K562 (cell line): ENCODE measurements around the gene NONO. TPM values are rescaled to one million over a fixed set of nuclear protein-coding genes. Genes with fewer than 3 reads are reported as not detected.

ENCODE experiments used
- polyA plus RNA-seq, 8 experiments: library from polyadenylated mRNA; depleted of rRNA in 4 of 8; stranded (reverse) in 5 of 8; unstranded in 3 of 8; fragments of >200 nt; fragmentation: Nextera tagmentation in 2 of 8; fragmentation: Illumina TruSeq in 1 of 8; extraction: Ambion mirVana in 2 of 8; extraction: Trizol in 1 of 8; gene quantifications; 2 replicates each; pipeline versions ENCODE4 v1.2.1 to v1.2.3, GENCODE V29; 2011 to 2014; ENCODE audit warnings: inconsistent platforms in 1 of 8, missing spikeins in 1 of 8
- total RNA-seq, 7 experiments: library from RNA; depleted of rRNA in 6 of 7; stranded (reverse); fragments of >200 nt in 6 of 7; fragmentation: Illumina TruSeq in 2 of 7; extraction: Trizol in 2 of 7; gene quantifications; 2 replicates each; pipeline versions ENCODE4 v1.2.1 to v1.2.3, GENCODE V29; 2011 to 2021; ENCODE audit warnings: low replicate concordance in 1 of 7

Gene NONO
- total and polyA plus RNA-seq, 9 of the 15 experiments (the other 6 are each of a cell fraction or from before 2014, with no cell fraction given), result 333 to 651 (median 451) TPM

Other genes starting within 250 kb of the NONO start
Only the 7 nearest of the 11 such genes appear.
- 5.5 and 7.5 TPM in 2 replicates for gene IL2RG, start 172.1 kb upstream of the NONO start, total RNA-seq (2014; rRNA removed)
- gene IL2RG, start 172.1 kb upstream of the NONO start, total RNA-seq (2014; rRNA removed; fragmentation: Illumina TruSeq; extraction: Trizol), result 9.7 and 11.4 TPM in 2 replicates
- 6.1 and 7.5 TPM in 2 replicates for gene IL2RG, start 172.1 kb upstream of the NONO start, total RNA-seq (2015; rRNA removed; fragmentation: Illumina TruSeq; extraction: Trizol)
- gene IL2RG, start 172.1 kb upstream of the NONO start, total RNA-seq (2021), result 18.0 and 19.7 TPM in 2 replicates
- gene IL2RG, start 172.1 kb upstream of the NONO start, polyA plus RNA-seq (2011; rRNA removed), result 43.0 and 55.4 TPM in 2 replicates
- gene IL2RG, start 172.1 kb upstream of the NONO start, polyA plus RNA-seq (2014; fragmentation: Illumina TruSeq; extraction: Trizol), result 45.8 and 52.7 TPM in 2 replicates
- gene IL2RG, start 172.1 kb upstream of the NONO start, polyA plus RNA-seq (2014; fragmentation: Nextera tagmentation; extraction: Ambion mirVana), result 10 to 100 TPM; 17.4 to 27.4 TPM
- gene IL2RG, start 172.1 kb upstream of the NONO start, polyA plus RNA-seq (2014; rRNA removed), result 23.9 and 25.8 TPM in 2 replicates
- 18.4 and 23.1 TPM in 2 replicates for gene MED12, start 165.0 kb upstream of the NONO start, total RNA-seq (2014; rRNA removed)
- gene MED12, start 165.0 kb upstream of the NONO start, total RNA-seq (2014; rRNA removed; fragmentation: Illumina TruSeq; extraction: Trizol), result 7.7 and 8.6 TPM in 2 replicates
- gene MED12, start 165.0 kb upstream of the NONO start, total RNA-seq (2015; rRNA removed; fragmentation: Illumina TruSeq; extraction: Trizol), result 7.7 and 10.3 TPM in 2 replicates
- 47.3 and 49.7 TPM in 2 replicates for gene MED12, start 165.0 kb upstream of the NONO start, total RNA-seq (2021)
- 8.5 and 19.1 TPM in 2 replicates for gene MED12, start 165.0 kb upstream of the NONO start, polyA plus RNA-seq (2011; rRNA removed)
- 26.7 and 31.0 TPM in 2 replicates for gene MED12, start 165.0 kb upstream of the NONO start, polyA plus RNA-seq (2014; fragmentation: Illumina TruSeq; extraction: Trizol)
- gene MED12, start 165.0 kb upstream of the NONO start, polyA plus RNA-seq (2014; fragmentation: Nextera tagmentation; extraction: Ambion mirVana), result 1 to 10 TPM; 1.6 to 2.8 TPM
- 15.6 and 17.7 TPM in 2 replicates for gene MED12, start 165.0 kb upstream of the NONO start, polyA plus RNA-seq (2014; rRNA removed)
- gene NLGN3, start 138.8 kb upstream of the NONO start, total RNA-seq (2014; rRNA removed), result 0.05 and 0.12 TPM in 2 replicates
- 0.22 TPM in 2 replicates for gene NLGN3, start 138.8 kb upstream of the NONO start, total RNA-seq (2014; rRNA removed; fragmentation: Illumina TruSeq; extraction: Trizol)
- gene NLGN3, start 138.8 kb upstream of the NONO start, total RNA-seq (2015; rRNA removed; fragmentation: Illumina TruSeq; extraction: Trizol), result 0.23 and 0.25 TPM in 2 replicates
- gene NLGN3, start 138.8 kb upstream of the NONO start, total RNA-seq (2021), result 0.69 TPM in 2 replicates
- gene NLGN3, start 138.8 kb upstream of the NONO start, polyA plus RNA-seq (2011; rRNA removed), result 0.40 and 0.79 TPM in 2 replicates
- gene NLGN3, start 138.8 kb upstream of the NONO start, polyA plus RNA-seq (2014; fragmentation: Illumina TruSeq; extraction: Trizol), result 0.65 and 0.80 TPM in 2 replicates
- gene NLGN3, start 138.8 kb upstream of the NONO start, polyA plus RNA-seq (2014; fragmentation: Nextera tagmentation; extraction: Ambion mirVana), result under 1 TPM; 0.03 to 0.11 TPM
- gene NLGN3, start 138.8 kb upstream of the NONO start, polyA plus RNA-seq (2014; rRNA removed), result 0.81 and 0.86 TPM in 2 replicates
- not detected in 2 replicates for gene GJB1, start 60.4 kb upstream of the NONO start, total RNA-seq (2014; rRNA removed)
- not detected in 2 replicates for gene GJB1, start 60.4 kb upstream of the NONO start, total RNA-seq (2014; rRNA removed; fragmentation: Illumina TruSeq; extraction: Trizol)
- not detected in 2 replicates for gene GJB1, start 60.4 kb upstream of the NONO start, total RNA-seq (2015; rRNA removed; fragmentation: Illumina TruSeq; extraction: Trizol)
- 0.11 TPM in 1 of 2 replicates, not detected in the other for gene GJB1, start 60.4 kb upstream of the NONO start, total RNA-seq (2021)
- not detected in 2 replicates for gene GJB1, start 60.4 kb upstream of the NONO start, polyA plus RNA-seq (2011; rRNA removed)
- not detected in 2 replicates for gene GJB1, start 60.4 kb upstream of the NONO start, polyA plus RNA-seq (2014; fragmentation: Illumina TruSeq; extraction: Trizol)
- gene GJB1, start 60.4 kb upstream of the NONO start, polyA plus RNA-seq (2014; fragmentation: Nextera tagmentation; extraction: Ambion mirVana), result not detected
- not detected in 2 replicates for gene GJB1, start 60.4 kb upstream of the NONO start, polyA plus RNA-seq (2014; rRNA removed)
- gene ZMYM3, start 29.5 kb upstream of the NONO start, total RNA-seq (2014; rRNA removed), result 14.9 and 18.7 TPM in 2 replicates
- gene ZMYM3, start 29.5 kb upstream of the NONO start, total RNA-seq (2014; rRNA removed; fragmentation: Illumina TruSeq; extraction: Trizol), result 12.3 and 14.3 TPM in 2 replicates
- 17.7 and 20.0 TPM in 2 replicates for gene ZMYM3, start 29.5 kb upstream of the NONO start, total RNA-seq (2015; rRNA removed; fragmentation: Illumina TruSeq; extraction: Trizol)
- gene ZMYM3, start 29.5 kb upstream of the NONO start, total RNA-seq (2021), result 34.6 and 36.3 TPM in 2 replicates
- 16.8 and 27.4 TPM in 2 replicates for gene ZMYM3, start 29.5 kb upstream of the NONO start, polyA plus RNA-seq (2011; rRNA removed)
- gene ZMYM3, start 29.5 kb upstream of the NONO start, polyA plus RNA-seq (2014; fragmentation: Illumina TruSeq; extraction: Trizol), result 29.2 and 34.4 TPM in 2 replicates
- 1 to 10 TPM; 4.3 to 5.1 TPM for gene ZMYM3, start 29.5 kb upstream of the NONO start, polyA plus RNA-seq (2014; fragmentation: Nextera tagmentation; extraction: Ambion mirVana)
- 21.1 and 23.6 TPM in 2 replicates for gene ZMYM3, start 29.5 kb upstream of the NONO start, polyA plus RNA-seq (2014; rRNA removed)
- 0.98 and 4.0 TPM in 2 replicates for gene ITGB1BP2, start 18.1 kb downstream of the NONO start, total RNA-seq (2014; rRNA removed)
- gene ITGB1BP2, start 18.1 kb downstream of the NONO start, total RNA-seq (2014; rRNA removed; fragmentation: Illumina TruSeq; extraction: Trizol), result 1.4 and 1.9 TPM in 2 replicates
- gene ITGB1BP2, start 18.1 kb downstream of the NONO start, total RNA-seq (2015; rRNA removed; fragmentation: Illumina TruSeq; extraction: Trizol), result 1.9 and 2.0 TPM in 2 replicates
- 1.8 and 2.6 TPM in 2 replicates for gene ITGB1BP2, start 18.1 kb downstream of the NONO start, total RNA-seq (2021)
- gene ITGB1BP2, start 18.1 kb downstream of the NONO start, polyA plus RNA-seq (2011; rRNA removed), result 2.6 TPM in 2 replicates
- 1.1 and 1.6 TPM in 2 replicates for gene ITGB1BP2, start 18.1 kb downstream of the NONO start, polyA plus RNA-seq (2014; fragmentation: Illumina TruSeq; extraction: Trizol)
- 1 to 10 TPM; 1.6 to 1.9 TPM for gene ITGB1BP2, start 18.1 kb downstream of the NONO start, polyA plus RNA-seq (2014; fragmentation: Nextera tagmentation; extraction: Ambion mirVana)
- gene ITGB1BP2, start 18.1 kb downstream of the NONO start, polyA plus RNA-seq (2014; rRNA removed), result 2.1 and 4.0 TPM in 2 replicates
- gene TAF1, start 82.7 kb downstream of the NONO start, total RNA-seq (2014; rRNA removed), result 44.6 and 47.7 TPM in 2 replicates
- 45.1 and 50.5 TPM in 2 replicates for gene TAF1, start 82.7 kb downstream of the NONO start, total RNA-seq (2014; rRNA removed; fragmentation: Illumina TruSeq; extraction: Trizol)
- gene TAF1, start 82.7 kb downstream of the NONO start, total RNA-seq (2015; rRNA removed; fragmentation: Illumina TruSeq; extraction: Trizol), result 38.1 and 39.2 TPM in 2 replicates
- 37.3 and 42.6 TPM in 2 replicates for gene TAF1, start 82.7 kb downstream of the NONO start, total RNA-seq (2021)
- 16.3 and 23.1 TPM in 2 replicates for gene TAF1, start 82.7 kb downstream of the NONO start, polyA plus RNA-seq (2011; rRNA removed)
- 39.2 and 41.2 TPM in 2 replicates for gene TAF1, start 82.7 kb downstream of the NONO start, polyA plus RNA-seq (2014; fragmentation: Illumina TruSeq; extraction: Trizol)
- 10 to 100 TPM in 1 of 2 experiments, 1 to 10 TPM in 1; 6.4 to 10.5 TPM for gene TAF1, start 82.7 kb downstream of the NONO start, polyA plus RNA-seq (2014; fragmentation: Nextera tagmentation; extraction: Ambion mirVana)
- 27.8 and 32.7 TPM in 2 replicates for gene TAF1, start 82.7 kb downstream of the NONO start, polyA plus RNA-seq (2014; rRNA removed)